Left kidney (tissue), 2 donors: ENCODE data around the gene FOXF1. TPM values are rescaled to one million over a fixed set of nuclear protein-coding genes. Genes with fewer than 3 reads are reported as not detected.

Source experiments
- DNase-seq: peaks from one replicate; pipeline ENCODE4 v3.0.0-alpha.2; 2013
- polyA plus RNA-seq: library from polyadenylated mRNA; unstranded; fragments of 120-200 nt; gene quantifications from one replicate; pipeline ENCODE4 v1.2.1, GENCODE V29; 2013; ENCODE audit not compliant: insufficient read length

The FOXF1 gene
- polyA plus RNA-seq, 1 donor, result not detected

DNA sequence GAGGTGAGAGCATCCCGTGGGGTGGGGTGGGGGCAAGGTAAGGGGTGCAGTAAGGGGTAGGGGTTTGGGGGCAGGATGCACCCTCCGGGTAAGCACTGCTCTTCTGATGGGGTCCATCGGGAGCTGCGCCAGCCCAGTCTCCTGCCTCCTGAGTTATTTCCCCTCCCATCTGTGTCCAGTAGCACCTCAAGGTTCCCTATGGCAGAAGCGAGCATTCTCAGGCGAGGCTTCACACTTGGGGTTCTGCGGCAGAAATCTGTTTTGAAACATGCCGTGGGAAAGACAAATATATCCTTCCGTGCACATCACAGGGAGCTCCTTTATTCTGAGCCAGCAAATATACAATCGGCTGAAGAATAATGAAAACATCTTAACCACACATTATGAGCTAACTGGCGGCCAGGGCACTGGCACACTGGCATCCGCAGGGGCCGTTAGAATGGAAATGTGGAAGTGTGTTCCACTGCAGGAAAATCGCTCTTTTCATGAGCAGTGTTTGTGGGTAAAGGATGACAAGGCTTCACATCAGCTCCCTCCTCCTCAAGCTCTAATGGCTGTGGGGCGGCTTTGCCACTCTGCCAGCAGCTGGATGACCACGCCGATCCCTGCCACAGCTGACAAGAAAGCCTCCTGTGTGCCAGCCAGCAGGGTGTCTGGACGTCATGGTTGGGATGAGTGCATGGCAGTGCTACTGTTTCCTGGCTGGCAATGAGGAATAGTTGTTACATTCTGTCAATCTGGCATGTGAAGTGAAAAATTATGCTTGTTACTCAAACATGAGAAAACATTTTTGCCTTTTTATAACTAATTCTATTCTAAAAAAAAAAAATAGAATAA is 24.7 kb downstream of the FOXF1 start:
- no peak for DNase-seq

DNA sequence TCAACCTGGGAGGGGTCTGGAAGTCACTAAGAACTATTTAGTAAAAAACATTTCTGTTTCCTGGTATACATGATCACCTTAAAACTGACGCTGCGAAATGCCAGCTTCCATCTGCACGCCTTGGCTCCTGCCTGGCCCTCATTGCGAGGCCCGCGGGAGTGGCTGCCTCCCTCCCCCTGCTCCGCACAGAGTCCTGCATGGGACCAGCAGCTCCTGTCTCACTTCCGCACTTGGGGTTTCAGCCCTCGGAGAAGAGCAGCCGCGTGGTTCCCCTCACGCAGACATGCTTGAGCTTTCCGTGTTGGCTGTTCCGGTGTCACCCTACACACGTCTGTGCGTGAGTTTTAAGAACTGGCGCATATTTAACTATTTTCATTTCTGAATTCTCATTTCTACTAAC is 26.3 kb downstream of the FOXF1 start:
- DNase-seq, result no peak

DNA sequence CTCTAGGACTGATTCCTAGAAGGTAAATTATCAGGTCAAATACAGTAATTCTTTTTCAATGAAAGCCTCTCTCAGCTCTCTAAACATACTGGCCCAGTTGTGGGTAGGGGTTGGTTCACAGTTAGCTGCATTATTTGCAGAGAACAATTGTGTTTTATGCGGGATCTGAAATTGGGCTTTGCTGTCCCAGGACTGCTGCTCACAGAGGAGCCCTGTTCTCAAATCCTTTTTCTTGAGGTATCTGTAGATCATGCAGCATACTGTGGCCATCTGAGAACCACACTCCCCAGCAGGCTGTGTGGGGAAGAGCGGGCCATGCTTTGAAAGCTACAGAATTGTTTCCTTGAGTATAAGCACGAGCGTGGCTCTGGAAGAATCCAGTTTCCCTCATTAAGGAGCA is 27.2 kb downstream of the FOXF1 start:
- DNase-seq, result no peak

DNA sequence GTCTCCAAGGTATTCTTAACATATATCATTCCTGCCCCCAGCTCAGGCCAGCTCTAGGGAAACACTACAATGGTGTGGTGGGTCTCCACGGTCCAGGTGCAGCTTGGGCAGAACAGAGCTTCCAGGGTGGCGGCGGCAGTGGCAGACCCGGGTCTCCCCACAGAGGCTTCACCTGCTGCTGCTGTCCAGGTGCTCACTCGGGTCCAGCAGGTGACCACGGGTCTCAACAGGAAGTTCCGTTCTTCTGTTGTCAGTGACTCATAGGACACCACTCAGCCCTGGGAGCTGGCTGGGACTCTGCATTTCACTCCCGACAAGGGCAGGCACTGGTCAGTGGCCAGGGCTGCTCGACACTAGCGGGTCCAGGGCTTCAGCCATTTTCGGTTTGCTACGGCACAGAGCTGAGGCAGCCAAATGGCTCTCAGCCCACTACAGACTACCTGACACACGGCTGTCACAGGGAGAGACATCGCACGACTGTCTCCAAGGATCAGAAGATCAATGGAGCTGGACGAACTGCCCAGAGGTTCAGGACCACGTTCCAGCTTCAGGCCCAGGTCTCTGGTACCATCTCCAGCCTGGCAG is 28.0 kb downstream of the FOXF1 start:
- DNase-seq, result no peak

DNA sequence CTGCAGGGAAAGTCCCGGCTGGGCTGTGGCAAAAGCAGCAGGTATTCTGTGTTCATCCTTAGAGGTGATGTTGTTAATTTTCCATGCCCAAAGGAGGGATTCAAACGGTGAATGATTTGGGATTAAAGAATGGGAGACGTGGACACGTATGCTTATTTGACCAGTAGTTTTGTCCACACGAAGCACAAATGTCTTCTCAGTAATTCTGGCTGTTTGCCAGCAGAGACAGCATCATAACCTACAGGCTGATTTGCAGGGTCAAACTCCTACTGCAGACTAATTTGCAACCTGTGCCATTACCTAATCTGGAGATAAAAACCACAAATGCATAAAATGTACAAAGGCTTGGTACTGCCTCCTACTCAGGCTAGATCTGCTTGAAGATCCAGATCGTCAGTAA is 30.6 kb downstream of the FOXF1 start:
- DNase-seq, result no peak

DNA sequence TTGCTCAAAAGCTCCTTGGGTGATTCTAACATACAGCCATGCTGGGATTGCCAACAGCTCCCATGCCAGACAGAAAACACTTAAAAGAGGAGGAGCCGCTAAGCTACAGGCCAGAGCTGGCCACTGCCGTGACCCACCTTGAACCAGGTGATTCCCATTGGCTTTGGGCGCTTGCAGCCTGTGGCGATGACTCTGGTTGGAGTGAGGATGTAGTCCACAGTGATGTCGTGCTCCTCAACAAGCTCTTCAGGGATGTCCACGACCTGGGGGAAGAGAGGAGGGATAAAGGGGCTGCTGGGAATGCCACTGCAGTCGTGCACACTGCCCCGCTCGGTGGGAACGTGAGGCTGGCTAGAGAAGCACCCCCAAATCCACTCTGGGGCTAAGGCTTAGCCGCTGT is 31.2 kb downstream of the FOXF1 start:
- DNase-seq, result no peak

DNA sequence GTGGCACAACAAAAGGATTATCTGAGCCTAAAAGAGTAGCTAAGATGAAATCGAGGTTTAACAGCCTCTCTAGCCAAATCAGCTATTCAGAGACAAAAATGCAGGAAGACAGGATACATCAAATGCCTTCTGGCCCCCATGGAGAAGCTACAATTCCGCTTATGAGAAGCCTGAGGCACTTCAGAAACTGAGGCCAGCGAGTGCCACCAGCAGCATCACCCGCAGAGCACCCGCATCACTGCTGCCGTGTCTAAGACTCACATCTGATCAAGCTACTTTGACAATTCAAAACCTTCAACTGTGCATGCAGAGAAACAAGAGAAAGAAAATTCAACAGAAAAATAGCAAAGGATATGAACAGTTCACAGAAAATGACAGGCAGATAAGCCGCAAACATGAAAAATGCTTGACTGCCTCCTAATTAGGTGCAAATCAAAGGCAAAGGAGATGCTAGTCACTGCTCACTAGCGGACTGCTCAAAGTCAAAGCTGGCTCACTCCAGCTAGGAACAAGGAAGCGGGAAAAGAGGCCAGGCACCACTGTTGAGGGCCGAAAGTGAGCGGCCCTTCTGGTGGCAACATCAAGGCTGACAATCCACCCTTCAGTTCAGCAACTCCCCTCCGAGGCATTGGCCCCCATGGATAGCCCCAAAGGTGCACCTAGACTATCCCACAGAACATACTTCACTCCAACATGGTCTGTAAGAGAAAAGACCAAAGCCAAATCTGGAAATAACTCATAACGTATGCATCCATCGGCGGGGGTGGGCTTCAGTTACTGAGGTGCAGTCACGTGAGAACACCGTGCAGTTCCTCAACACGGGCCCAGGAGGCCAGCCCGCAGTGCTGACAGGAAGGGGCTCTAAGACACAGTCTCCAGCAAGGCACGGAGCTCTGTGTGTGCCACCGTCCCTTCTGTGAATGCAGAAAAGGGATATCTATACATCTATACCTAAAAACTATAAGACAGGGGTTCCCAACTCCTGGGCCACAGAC is 32.7 kb downstream of the FOXF1 start:
- DNase-seq, result no peak

DNA sequence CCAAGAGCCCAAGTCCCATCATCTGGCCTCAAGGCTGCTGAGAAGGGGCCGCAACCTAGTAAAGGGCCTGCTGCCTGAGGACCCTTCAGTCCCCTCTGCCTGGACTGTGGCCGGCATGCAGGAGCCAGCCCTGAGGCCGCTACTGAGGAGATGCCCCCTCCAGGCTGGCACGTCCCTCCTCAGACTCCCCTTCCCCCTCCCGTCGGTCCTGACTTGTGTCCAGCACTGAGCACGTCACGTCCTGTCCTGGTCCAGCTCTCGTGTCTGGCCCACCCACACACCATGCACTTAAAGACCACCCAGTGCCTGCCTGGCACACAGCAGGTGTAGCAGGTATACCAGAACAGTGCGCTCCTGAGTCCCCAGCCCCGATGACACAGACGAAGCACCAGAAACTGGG is 35.2 kb downstream of the FOXF1 start:
- DNase-seq, result no peak

DNA sequence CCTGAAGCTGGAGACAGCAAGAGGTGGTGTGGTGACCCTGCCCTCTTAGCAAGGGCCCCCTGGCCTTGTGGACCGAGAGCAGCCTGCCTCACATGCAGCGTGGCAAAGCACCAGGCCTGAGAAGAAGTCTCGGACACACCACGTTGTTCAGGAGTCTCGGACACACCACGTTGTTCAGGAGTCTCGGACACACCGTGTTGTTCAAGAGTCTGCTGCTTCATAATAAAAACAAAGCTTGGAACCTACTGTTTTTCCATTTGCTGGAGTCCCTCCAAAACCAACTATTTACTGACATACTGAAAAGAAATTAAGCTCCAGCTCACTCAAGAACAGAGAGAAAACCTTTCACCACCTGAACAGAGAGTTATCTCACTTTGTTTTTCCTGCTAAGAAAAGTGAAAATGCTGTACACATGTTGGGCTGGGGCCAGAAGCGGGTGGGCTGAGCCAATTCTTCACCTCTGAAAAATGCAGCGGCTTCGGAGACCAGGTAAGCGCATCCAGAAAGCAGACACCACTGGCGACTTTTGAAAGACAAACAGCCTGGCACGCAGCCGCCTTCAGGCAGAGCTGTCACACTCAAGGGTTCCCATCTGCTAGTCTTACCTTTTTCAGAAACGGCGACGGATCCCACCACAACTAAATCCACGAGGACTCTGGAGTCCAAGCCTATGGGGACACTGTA is 35.8 kb downstream of the FOXF1 start:
- no peak for DNase-seq

DNA sequence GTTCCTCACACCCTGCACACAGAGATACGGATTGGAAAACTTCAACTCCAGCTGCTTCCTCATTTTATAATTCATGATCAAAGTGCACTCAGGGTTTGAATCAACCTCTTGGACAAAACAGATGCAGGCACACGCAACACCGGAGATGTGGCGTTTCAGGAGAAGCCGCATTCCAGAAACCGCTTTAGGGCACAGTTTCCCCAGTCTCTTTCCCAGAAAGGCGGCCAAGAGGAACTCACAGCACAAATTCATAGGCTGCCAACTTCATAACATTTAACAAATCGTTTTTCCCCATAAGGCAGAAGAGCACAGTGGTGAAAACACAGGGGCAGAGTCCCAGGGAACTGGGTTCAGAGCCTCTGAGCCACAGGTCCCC is 36.3 kb downstream of the FOXF1 start:
- DNase-seq, result no peak

DNA sequence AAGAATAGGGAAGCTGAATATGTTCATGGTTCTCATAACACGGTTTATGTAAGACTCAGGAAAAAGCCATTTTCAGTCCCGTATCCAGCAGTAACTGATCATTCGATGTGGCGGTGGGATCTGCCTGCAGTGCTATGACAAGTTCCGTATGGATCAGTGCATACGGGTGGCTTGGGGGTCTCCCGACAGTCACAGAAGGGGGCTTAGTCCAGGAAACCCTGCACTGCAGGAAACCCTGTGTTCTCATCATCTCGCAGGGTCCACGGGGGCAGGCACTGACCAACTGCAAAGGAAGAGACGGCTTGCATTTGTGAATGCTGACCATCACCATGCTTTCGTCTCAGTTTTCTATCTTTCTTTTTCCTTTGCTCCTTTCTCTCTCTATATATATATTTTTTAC is 37.0 kb downstream of the FOXF1 start:
- DNase-seq, result no peak

DNA sequence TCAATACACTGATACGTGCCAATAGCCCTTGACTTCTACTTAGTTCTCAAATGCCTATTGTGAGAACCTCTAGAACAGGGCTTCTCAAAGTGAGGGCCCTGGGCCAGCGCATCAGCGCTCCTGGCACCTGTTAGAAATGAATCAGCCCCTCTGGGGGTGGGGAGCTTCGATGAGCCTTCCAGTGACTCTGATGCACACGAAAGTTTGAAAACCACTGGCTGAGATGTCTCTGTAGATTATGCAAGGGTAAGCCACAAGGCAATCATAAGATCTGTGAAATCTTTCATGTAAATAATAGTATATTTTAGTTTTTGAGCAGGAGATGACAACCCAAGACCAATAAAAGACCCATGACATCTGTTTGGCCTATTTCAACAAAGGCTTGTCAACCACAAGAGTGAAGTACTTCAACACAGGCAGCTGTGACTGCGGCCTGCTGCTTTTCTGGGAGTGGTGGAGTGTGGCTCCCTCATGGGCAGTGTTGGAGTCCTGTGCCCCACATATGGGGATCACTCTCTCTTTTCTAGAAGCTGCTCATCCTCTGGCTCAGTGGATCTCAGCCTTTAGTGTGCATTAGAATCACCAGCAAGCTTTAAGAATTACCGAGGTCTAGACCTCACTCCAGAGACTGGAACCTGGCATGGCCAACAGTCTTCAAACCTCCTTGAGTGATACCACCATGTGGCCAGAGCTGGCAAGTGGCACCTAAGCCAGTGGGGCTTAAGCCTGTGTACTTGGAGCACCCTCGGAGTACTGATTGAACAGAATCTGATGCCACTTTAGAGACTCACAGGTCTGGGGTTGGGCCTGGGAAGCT is 39.0 kb downstream of the FOXF1 start:
- no peak for DNase-seq

DNA sequence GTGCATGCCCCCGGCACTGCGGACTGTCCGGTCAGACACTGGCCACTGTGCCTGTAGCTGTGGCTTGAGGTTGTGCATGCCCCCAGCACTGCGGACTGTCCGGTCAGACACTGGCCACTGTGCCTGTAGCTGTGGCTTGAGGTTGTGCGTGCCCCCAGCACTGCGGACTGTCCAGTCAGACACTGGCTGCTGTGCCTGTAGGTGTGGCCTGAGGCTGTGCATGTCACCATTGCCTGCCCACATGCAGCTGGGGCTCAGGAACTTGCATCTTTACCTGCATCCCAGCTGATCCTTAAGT is 39.5 kb downstream of the FOXF1 start:
- no peak for DNase-seq

DNA sequence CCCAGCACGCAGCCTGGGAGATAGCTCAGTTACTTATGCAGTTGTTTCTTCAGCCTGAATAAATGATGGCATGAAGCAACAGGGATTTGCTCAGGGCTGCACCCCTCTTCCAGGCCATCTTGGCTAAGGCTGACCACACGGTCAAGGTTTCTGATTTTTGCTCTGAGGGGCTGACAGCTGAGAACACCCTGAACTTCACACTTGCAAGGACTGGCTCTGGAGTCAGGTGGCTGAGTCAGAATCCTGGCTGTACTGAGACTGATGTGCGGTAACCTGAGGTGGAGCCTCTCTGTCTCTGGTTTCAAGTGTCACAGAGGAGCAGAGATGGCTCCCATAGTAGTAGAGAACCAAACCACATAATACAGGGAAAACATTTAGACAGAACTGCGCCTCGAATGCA is 40.0 kb downstream of the FOXF1 start:
- no peak for DNase-seq

DNA sequence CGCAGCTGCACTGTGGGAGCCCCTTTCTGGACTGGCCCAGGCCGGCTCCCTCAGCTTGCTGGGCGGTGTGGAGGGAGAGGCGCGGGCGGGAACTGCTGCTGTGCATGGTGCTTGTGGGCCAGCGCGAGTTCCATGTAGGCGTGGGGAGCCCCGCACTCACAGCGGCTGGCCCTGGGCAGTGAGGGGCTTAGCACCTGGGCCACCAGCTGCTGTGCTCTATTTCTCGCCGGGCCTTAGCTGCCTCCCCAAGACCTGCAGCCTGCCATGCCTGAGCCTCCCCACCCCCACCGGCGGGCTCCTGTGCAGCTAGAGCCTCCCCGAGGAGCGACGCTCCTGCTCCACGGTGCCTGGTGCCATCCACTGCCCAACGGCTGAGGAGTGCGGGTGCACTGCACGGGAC is 43.0 kb downstream of the FOXF1 start:
- DNase-seq, result no peak

DNA sequence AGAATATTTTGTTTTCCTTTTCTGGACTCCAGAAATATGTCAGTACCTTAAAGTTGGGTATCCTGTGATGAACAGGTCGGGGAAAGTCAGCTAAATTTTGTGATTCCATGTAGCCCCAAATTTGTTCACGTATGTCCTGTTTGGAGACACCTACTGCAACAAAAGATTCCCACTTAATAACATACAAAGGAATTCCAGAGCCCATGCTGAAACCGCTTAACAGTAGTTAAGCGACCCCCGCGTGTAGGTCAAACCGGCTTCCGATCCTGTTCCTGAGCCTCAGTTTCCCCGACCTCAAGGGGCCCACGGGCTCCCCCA is 44.2 kb downstream of the FOXF1 start:
- DNase-seq, result peak; percentile 13

DNA sequence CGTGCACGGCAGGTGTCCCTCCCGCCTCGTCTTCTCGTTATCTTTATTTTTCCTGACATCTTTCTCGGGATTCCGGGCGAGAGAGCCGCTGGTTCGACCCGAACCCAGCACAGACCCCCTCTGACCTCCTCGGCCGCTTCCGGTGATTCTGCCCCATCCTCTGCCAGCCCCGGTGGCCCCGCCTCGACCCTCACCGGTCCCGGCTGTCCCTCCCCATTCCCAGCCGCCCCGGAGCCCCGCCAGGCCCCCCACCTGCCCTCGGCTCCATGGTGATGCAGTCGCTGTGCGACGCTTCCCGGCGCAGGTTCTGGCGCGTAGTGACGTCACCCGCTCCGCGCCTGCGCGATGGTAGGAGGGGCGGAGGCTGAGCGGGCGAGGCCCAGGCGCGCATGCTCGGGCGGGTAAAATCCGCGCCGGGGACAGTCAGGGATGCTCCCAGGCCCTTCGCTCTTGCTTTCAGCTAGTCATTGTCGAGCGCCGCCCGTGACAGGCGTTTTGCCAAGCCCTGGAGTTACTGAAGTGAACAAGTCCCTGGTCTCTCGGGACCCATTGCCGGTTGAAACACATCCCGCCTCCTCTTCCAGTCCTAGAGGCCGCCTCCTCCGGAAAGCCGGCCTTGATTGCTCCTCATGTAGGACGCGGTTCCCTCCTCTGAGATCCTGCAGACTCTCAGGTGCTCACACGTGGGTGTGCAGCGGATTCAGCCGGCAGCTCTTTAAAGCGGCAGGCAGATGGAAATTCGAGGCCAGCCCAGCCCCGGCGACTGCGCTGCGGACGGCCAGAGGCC is 44.8 kb downstream of the FOXF1 start, which contains the start of gene MTHFSD:
MTHFSD (minus strand) TSS at position 319 of the 787 bp plus-strand sequence; CDS start at position 268, 51 bp downstream.
- peak; percentile 91 for DNase-seq

DNA sequence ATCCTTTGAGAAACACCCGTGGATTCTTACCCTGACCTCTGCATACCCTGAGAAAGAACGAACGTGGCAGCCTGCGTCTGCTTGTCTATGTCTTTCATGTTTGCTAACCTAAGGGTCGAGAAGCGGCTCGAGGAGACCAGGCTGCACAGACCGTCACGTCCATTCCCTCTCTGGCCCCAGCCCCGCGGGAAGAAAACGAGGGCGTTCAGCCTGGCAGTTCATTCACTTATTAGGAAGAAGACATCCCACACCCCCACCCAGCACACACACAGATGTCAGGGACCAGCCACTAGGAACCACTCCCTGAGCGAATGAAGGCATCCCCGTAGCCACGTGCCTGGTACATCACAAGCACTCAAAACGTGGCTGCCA is 45.4 kb downstream of the FOXF1 start:
- DNase-seq, result no peak

DNA sequence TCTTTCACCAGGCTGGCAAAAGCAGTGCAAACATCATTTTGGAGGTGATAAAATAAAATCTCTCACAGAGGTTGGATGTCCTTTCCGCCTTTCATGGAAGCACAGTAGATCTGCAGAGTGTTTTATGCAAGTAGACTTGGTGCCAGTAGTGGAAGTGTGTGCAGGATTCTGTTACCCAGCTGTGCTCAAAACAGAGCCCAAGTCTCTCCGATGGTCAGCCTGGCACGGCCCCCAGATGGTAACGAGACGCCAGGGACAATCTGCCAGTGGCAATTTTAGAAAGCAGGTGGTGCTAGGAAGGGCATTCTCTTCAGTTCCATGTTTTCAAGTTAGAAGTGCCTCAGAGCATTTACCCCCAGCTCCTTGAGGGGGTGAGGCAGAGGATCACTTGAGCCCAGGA is 46.2 kb downstream of the FOXF1 start:
- no peak for DNase-seq

DNA sequence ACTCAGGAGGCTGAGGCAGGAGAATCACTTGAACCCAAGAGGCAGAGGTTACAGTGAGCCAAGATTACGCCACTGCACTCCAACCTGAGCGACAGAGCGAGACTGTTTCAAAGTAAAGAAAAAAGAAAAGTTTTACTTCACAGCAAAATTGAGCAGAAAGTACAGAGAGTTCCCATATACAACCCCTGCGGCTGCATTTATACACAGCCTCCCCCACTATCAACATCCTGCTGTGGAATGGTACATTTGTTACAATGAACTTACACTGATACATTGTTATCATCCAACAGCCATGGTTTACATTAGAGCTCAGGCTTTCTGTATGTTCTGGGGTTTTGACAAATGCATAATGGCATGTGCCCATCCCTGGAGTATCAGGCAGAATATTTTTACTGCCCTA is 47.3 kb downstream of the FOXF1 start:
- no peak for DNase-seq
